H9 (cell line): Measurements from ENCODE around the gene HEYL. TPM values are rescaled to one million over a fixed set of nuclear protein-coding genes. Genes with fewer than 3 reads are reported as not detected.

ENCODE experiments used
- DNase-seq: peaks from one replicate; pipeline ENCODE4 v3.0.0-alpha.2; 2017
- H2AFZ ChIP-seq: one replicate; pipeline ENCODE4 v1.6.1; 2013; ENCODE audit warnings: mild to moderate bottlenecking, low read length, control low read depth, moderate library complexity
- H2AK5ac ChIP-seq: 2 replicates; pipeline ENCODE4 v1.6.1; 2013; ENCODE audit warnings: low read length, control low read depth, mixed read lengths; ENCODE audit not compliant: insufficient read length
- H2BK120ac ChIP-seq: one replicate; pipeline ENCODE4 v1.6.1; 2013; ENCODE audit warnings: low read depth, mild to moderate bottlenecking, low read length, control low read depth, inconsistent platforms; ENCODE audit not compliant: poor library complexity, severe bottlenecking
- H2BK12ac ChIP-seq: 2 replicates; pipeline ENCODE4 v1.6.1; 2013; ENCODE audit warnings: low read length, control low read depth, mixed read lengths, low read depth; ENCODE audit not compliant: insufficient read length
- H2BK15ac ChIP-seq: 2 replicates; pipeline ENCODE4 v1.6.1; 2013; ENCODE audit warnings: low read depth, low read length, control low read depth
- H2BK20ac ChIP-seq: one replicate; pipeline ENCODE4 v1.6.1; 2013; ENCODE audit warnings: low read depth, mild to moderate bottlenecking, low read length, control low read depth, inconsistent platforms; ENCODE audit not compliant: poor library complexity, severe bottlenecking
- H2BK5ac ChIP-seq: 2 replicates; pipeline ENCODE4 v1.6.1; 2013; ENCODE audit warnings: low read length, control low read depth, mixed read lengths; ENCODE audit not compliant: insufficient read length
- H3K14ac ChIP-seq: 2 replicates; pipeline ENCODE4 v1.6.1; 2013; ENCODE audit warnings: low read length, control low read depth; ENCODE audit not compliant: insufficient read depth
- H3K18ac ChIP-seq: 2 replicates; pipeline ENCODE4 v1.6.1; 2013; ENCODE audit warnings: low read depth, mild to moderate bottlenecking, mixed read lengths, low read length, control low read depth; ENCODE audit not compliant: insufficient read length
- H3K23ac ChIP-seq: 2 replicates; pipeline ENCODE4 v1.6.1; 2013; ENCODE audit warnings: low read length, control low read depth, mixed read lengths, low read depth; ENCODE audit not compliant: insufficient read length
- H3K23me2 ChIP-seq: 2 replicates; pipeline ENCODE4 v1.6.1; 2013; ENCODE audit warnings: low read depth, mild to moderate bottlenecking, mixed read lengths, low read length, control low read depth; ENCODE audit not compliant: insufficient read length, poor library complexity, severe bottlenecking
- H3K27ac ChIP-seq: 2 replicates; pipeline ENCODE4 v1.5.1; 2013; ENCODE audit warnings: low read length, control low read depth, mixed read lengths, low read depth; ENCODE audit not compliant: insufficient read length
- H3K27me3 ChIP-seq: 2 replicates; pipeline ENCODE4 v1.6.1; 2013; ENCODE audit warnings: low read length, control low read depth, inconsistent platforms; ENCODE audit not compliant: insufficient read depth
- H3K4ac ChIP-seq: 2 replicates; pipeline ENCODE4 v1.6.1; 2013; ENCODE audit warnings: low read depth, mild to moderate bottlenecking, control low read depth, inconsistent platforms, low read length, moderate library complexity
- H3K4me1 ChIP-seq: 2 replicates; pipeline ENCODE4 v1.6.1; 2013; ENCODE audit warnings: low read length, control low read depth, inconsistent platforms; ENCODE audit not compliant: insufficient read depth
- H3K4me2 ChIP-seq: 2 replicates; pipeline ENCODE4 v1.6.1; 2013; ENCODE audit warnings: low read length, control low read depth, mixed read lengths; ENCODE audit not compliant: insufficient read length, insufficient read depth
- H3K56ac ChIP-seq: 2 replicates; pipeline ENCODE4 v1.6.1; 2013; ENCODE audit warnings: low read depth, mild to moderate bottlenecking, mixed read lengths, low read length, control low read depth; ENCODE audit not compliant: insufficient read length
- H3K79me1 ChIP-seq: 2 replicates; pipeline ENCODE4 v1.6.1; 2013; ENCODE audit warnings: low read depth, mild to moderate bottlenecking, moderate library complexity, low read length, control low read depth, inconsistent platforms; ENCODE audit not compliant: insufficient read depth, poor library complexity, severe bottlenecking
- H3K79me2 ChIP-seq: 2 replicates; pipeline ENCODE4 v1.6.1; 2013; ENCODE audit warnings: low read length, control low read depth, inconsistent platforms; ENCODE audit not compliant: insufficient read depth
- H3K9ac ChIP-seq: 2 replicates; pipeline ENCODE4 v1.6.1; 2013; ENCODE audit warnings: low read length, control low read depth, mixed read lengths; ENCODE audit not compliant: insufficient read length; ENCODE audit errors: extremely low read depth
- H3K9me3 ChIP-seq: one replicate; pipeline ENCODE4 v1.6.1; 2013; ENCODE audit warnings: low read depth, low read length, inconsistent platforms; ENCODE audit not compliant: control insufficient read depth
- H3T11ph ChIP-seq: one replicate; pipeline ENCODE4 v1.6.1; 2013; ENCODE audit warnings: mild to moderate bottlenecking, low read length, control low read depth, inconsistent platforms
- H4K20me1 ChIP-seq: one replicate; pipeline ENCODE4 v1.6.1; 2013; ENCODE audit not compliant: control insufficient read depth, insufficient read length, insufficient read depth
- H4K5ac ChIP-seq: 2 replicates; pipeline ENCODE4 v1.6.1; 2013; ENCODE audit warnings: low read depth, mild to moderate bottlenecking, mixed read lengths, low read length, control low read depth; ENCODE audit not compliant: insufficient read length
- H4K8ac ChIP-seq: replicated peaks from 2 replicates; pipeline ENCODE4 v1.6.1; 2013; ENCODE audit warnings: low read length, control low read depth, mixed read lengths, low read depth; ENCODE audit not compliant: insufficient read length
- H4K91ac ChIP-seq: 2 replicates; pipeline ENCODE4 v1.6.1; 2013; ENCODE audit warnings: low read depth, mild to moderate bottlenecking, moderate library complexity, mixed read lengths, low read length, control low read depth; ENCODE audit not compliant: insufficient read length
- H3K27ac Mint-ChIP-seq, 3 experiments: 2 replicates in 2 of 3; 3 replicates in 1 of 3; pipeline ENCODE4 v1.8.0; 2020 to 2021; ENCODE audit warnings: mixed read lengths in 3 of 3, mild to moderate bottlenecking in 1 of 3, moderate library complexity in 1 of 3
- H3K27me3 Mint-ChIP-seq: 2 replicates; pipeline ENCODE4 v1.8.0; 2021; ENCODE audit warnings: low read depth, mild to moderate bottlenecking, moderate library complexity, mixed read lengths
- H3K36me3 Mint-ChIP-seq, 3 experiments: 2 replicates in 2 of 3; 3 replicates in 1 of 3; pipeline ENCODE4 v1.8.0; 2020 to 2021; ENCODE audit warnings: low read depth in 3 of 3, mixed read lengths in 3 of 3; ENCODE audit not compliant: insufficient read depth in 1 of 3
- H3K4me1 Mint-ChIP-seq, 2 experiments: 2 replicates each; pipeline ENCODE4 v1.8.0; 2020; ENCODE audit warnings: mixed read lengths in 2 of 2
- H3K4me3 Mint-ChIP-seq, 2 experiments: 2 replicates in 1 of 2; 3 replicates in 1 of 2; pipeline ENCODE4 v1.8.0; 2020 to 2021; ENCODE audit warnings: mild to moderate bottlenecking in 2 of 2, mixed read lengths in 2 of 2, moderate library complexity in 1 of 2
- H3K9me3 Mint-ChIP-seq, 2 experiments: 2 replicates in 1 of 2; 3 replicates in 1 of 2; pipeline ENCODE4 v1.8.0; 2020; ENCODE audit warnings: mild to moderate bottlenecking in 2 of 2, mixed read lengths in 2 of 2, moderate library complexity in 1 of 2
- WGBS: extraction: QIAGEN DNeasy Blood & Tissue Kit; methylation state at CpG from one replicate; pipeline ENCODE4 v1.1.7; 2013; ENCODE audit warnings: missing lambda C conversion rate, low lambda C conversion rate, mixed read lengths; ENCODE audit not compliant: insufficient read length; ENCODE audit errors: extremely low coverage; 5-methylcytosine and 5-hydroxymethylcytosine counted together
- total RNA-seq: library from RNA; stranded (reverse); gene quantifications from 2 replicates; pipeline ENCODE4 v1.2.1, GENCODE V29; 2021
- TF ChIP-seq, protein P1 (sequence below): fragments of 200-600 bp; sonication (generic); conservative IDR thresholded peaks from 3 replicates; pipeline ENCODE4 v1.8.0; 2021; ENCODE audit warnings: antibody characterized with exemption, mild to moderate bottlenecking

HEYL gene
- total RNA-seq, 1 experiment from 2014 or later, result 1.9 TPM

DNA sequence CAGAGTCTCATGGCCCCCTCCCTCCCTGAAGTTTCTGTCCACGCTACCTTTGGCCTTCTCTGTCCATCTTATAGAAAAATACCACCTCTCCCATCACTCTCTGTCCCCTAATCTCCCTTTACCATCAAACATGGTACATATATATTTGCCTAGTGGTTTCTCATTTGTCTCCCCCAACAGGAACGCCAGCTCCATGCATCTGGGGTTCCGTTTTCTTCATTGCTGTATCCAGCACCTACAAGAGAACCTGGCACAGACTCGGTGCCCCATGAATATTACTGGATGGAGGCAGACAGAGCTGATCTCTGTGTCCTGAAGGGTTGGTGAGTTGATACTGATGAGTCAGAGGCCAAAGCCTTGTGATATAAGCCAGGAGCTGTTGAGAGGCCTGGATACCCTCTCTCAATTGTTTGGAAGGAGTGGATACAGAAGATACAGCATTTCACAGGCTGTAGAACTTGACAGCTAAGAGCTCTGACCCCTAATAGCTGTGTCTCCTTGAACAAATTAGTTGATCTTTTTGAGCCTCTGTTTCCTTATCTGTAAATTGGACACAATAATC, 21.9 kb downstream of the HEYL start:
- H3K79me2 ChIP-seq, result no peaks in the 10 kb centered on the region
- no peak overlapping the region for H4K91ac ChIP-seq
- H2BK20ac ChIP-seq, result no peak overlapping the region
- H3K23ac ChIP-seq, result no peak overlapping the region
- H3K4me1 ChIP-seq, result no peaks in the 10 kb centered on the region
- no peaks in the 10 kb centered on the region for H3K79me1 ChIP-seq
- H3K4me3 Mint-ChIP-seq, result no peak overlapping the region
- H3K4me1 Mint-ChIP-seq, result peaks cover 2 to 5% of the 10 kb centered on the region in 2 experiments; a peak in 1 of 4 replicates
- no peak overlapping the region for H2BK5ac ChIP-seq
- no peak overlapping the region for H2AK5ac ChIP-seq
- H3K27me3 ChIP-seq, result no peaks in the 10 kb centered on the region
- H3K4me2 ChIP-seq, result no peak overlapping the region
- no peak overlapping the region for H3K9ac ChIP-seq
- TF ChIP-seq, protein P1, sequence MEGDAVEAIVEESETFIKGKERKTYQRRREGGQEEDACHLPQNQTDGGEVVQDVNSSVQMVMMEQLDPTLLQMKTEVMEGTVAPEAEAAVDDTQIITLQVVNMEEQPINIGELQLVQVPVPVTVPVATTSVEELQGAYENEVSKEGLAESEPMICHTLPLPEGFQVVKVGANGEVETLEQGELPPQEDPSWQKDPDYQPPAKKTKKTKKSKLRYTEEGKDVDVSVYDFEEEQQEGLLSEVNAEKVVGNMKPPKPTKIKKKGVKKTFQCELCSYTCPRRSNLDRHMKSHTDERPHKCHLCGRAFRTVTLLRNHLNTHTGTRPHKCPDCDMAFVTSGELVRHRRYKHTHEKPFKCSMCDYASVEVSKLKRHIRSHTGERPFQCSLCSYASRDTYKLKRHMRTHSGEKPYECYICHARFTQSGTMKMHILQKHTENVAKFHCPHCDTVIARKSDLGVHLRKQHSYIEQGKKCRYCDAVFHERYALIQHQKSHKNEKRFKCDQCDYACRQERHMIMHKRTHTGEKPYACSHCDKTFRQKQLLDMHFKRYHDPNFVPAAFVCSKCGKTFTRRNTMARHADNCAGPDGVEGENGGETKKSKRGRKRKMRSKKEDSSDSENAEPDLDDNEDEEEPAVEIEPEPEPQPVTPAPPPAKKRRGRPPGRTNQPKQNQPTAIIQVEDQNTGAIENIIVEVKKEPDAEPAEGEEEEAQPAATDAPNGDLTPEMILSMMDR, result no peak
- H3K4ac ChIP-seq, result no peak overlapping the region
- no peak overlapping the region for H4K5ac ChIP-seq
- no peak overlapping the region for H3K14ac ChIP-seq
- no peaks in the 10 kb centered on the region for H4K20me1 ChIP-seq
- H4K8ac ChIP-seq, result no peak overlapping the region
- no peaks in the 10 kb centered on the region for H3K23me2 ChIP-seq
- no peak overlapping the region for H3K27ac ChIP-seq
- WGBS, result no CpG with 5 or more reads among the region's 4 CpGs
- no peak overlapping the region for H3K18ac ChIP-seq
- no peaks in the 10 kb centered on the region; a peak in 1 of 5 replicates for H3K9me3 Mint-ChIP-seq
- no peak overlapping the region for H2BK120ac ChIP-seq
- no peak overlapping the region for H3T11ph ChIP-seq
- peaks cover 52% of the 10 kb centered on the region for H3K27me3 Mint-ChIP-seq
- H2BK15ac ChIP-seq, result no peak overlapping the region
- DNase-seq, result no peak
- H2BK12ac ChIP-seq, result no peak overlapping the region
- no peak overlapping the region for H3K56ac ChIP-seq
- no peaks in the 10 kb centered on the region for H3K36me3 Mint-ChIP-seq
- H3K27ac Mint-ChIP-seq, result no peak overlapping the region
- H3K9me3 ChIP-seq, result no peaks in the 10 kb centered on the region
- no peak overlapping the region for H2AFZ ChIP-seq
